ENCODE data around the gene ZNF140. TPM values are rescaled to one million over a fixed set of nuclear protein-coding genes. Genes with fewer than 3 reads are reported as not detected.

The ZNF140 gene
- total and polyA plus RNA-seq, 2 donors (not counting 3 experiments of a cell fraction or from before 2014, with no cell fraction given): 8.9 to 11.9 TPM

GRCh38 chr12:133063556-133063955 lies 17.2 kb upstream of the ZNF140 start:
- dilution Hi-C loops (cut with MboI; ENCODE audit: extremely low pct_ligation_motif_present, low sequenced_read_pairs): no loop called here
- no peak overlapping the region for H3K9ac ChIP-seq (replicated peaks; ENCODE audit: extremely low read depth, insufficient read depth, low read length)
- no peaks in the 10 kb centered on the region for H3K4me1 ChIP-seq (ENCODE audit: control insufficient read depth, extremely low read depth, insufficient read depth, low read length)
- peaks cover 30% of the 10 kb centered on the region for H3K9me3 ChIP-seq (replicated peaks; ENCODE audit: control insufficient read depth, insufficient read depth, low read length)
- no peaks in the 10 kb centered on the region for H3K27me3 ChIP-seq (ENCODE audit: control insufficient read depth in 2 of 2, insufficient read depth in 2 of 2, low read length in 2 of 2)
- no peak overlapping the region for H3K27ac ChIP-seq (ENCODE audit: insufficient read depth, low read depth, low read length)
- H2AFZ ChIP-seq (ENCODE audit: low read depth, low read length): no peak overlapping the region
- no peaks in the 10 kb centered on the region for H3K79me2 ChIP-seq (ENCODE audit: control insufficient read depth, insufficient read depth, low read length)
- ChIA-PET POLR2A (no interaction called here), CTCF (interaction anchor here (1.1 to 1.3 kb wide), 2 partner anchors 17 to 117 kb away, joined by 3 read pairs; no protein-coding TSS in a partner anchor)
- BruUV-seq (replicated peaks): no TSS peak
- TF ChIP-seq FOS (IDR thresholded peaks at IDR 0.05; ENCODE audit: borderline replicate concordance, insufficient read depth, low read length) (no peak), MYC (IDR thresholded peaks at IDR 0.05; ENCODE audit: low read depth, low read length) (no peak), CTCF (IDR thresholded peaks at IDR 0.05; ENCODE audit: extremely low read depth in 1 of 2, insufficient read depth in 1 of 2, low read depth in 1 of 2, low read length in 2 of 2) (no peak), EZH2 (IDR thresholded peaks at IDR 0.05; ENCODE audit: borderline replicate concordance, low read depth, low read length, severe bottlenecking) (no peak), GATA2 (IDR thresholded peaks at IDR 0.05; ENCODE audit: insufficient read depth, insufficient read length, low read depth, low read length) (no peak), POLR2A (IDR thresholded peaks at IDR 0.05; ENCODE audit: low read depth, low read length) (no peak), POLR2AphosphoS5 (IDR thresholded peaks at IDR 0.05; ENCODE audit: insufficient read depth, low read depth, low read length) (no peak), MAX (IDR thresholded peaks at IDR 0.05; ENCODE audit: insufficient read depth, insufficient read length) (no peak), JUN (IDR thresholded peaks at IDR 0.05; ENCODE audit: borderline replicate concordance, insufficient read depth, insufficient read length, low read depth) (no peak)
- H4K20me1 ChIP-seq (replicated peaks; ENCODE audit: control insufficient read depth, extremely low read depth, insufficient read depth, low read length): no peaks in the 10 kb centered on the region
- FAIRE-seq (no peak), DNase-seq (ENCODE audit: low read depth, low spot score) (no peak)
- no peak overlapping the region for H3K4me3 ChIP-seq (replicated peaks in 1 of 3; ENCODE audit: insufficient read depth in 1 of 3, low read depth in 1 of 3, low read length in 3 of 3)
- intact Hi-C loops (cut with micrococcal nuclease): no loop called here
- no peak overlapping the region for H3K4me2 ChIP-seq (ENCODE audit: insufficient read depth, low read length)
- H3K36me3 ChIP-seq (ENCODE audit: control insufficient read depth in 2 of 2, extremely low read depth in 1 of 2, insufficient read depth in 2 of 2, low read length in 2 of 2): no peaks in the 10 kb centered on the region
- H3K9me1 ChIP-seq (replicated peaks; ENCODE audit: control insufficient read depth, extremely low read depth, insufficient read depth, low read length): no peaks in the 10 kb centered on the region

Data from endothelial cell of umbilical vein (primary cell).